HEK293 (cell line): ENCODE data around the gene CREB5.

ENCODE experiments used
- CTCF ChIA-PET: fragments of 350-600 bp; formaldehyde crosslinking; extraction: SDS; loops from one replicate; lab custom pipeline; 2021; ENCODE audit warnings: antibody characterized with exemption; lab: Yijun Ruan, JAX
- POLR2A ChIA-PET: fragments of 300-600 bp; formaldehyde crosslinking; extraction: SDS; loops from one replicate; lab custom pipeline; 2020; ENCODE audit warnings: antibody characterized with exemption, inconsistent platforms; lab: Yijun Ruan, JAX
- H3K27ac ChIP-seq: fragments of 200-500 bp; sonication (Bioruptor generic); 2 replicates; pipeline ENCODE4 v1.5.1; 2014; ENCODE audit warnings: low read depth, low read length, control low read depth, inconsistent platforms; ENCODE audit errors: extremely low read depth
- H3K36me3 ChIP-seq, 2 experiments: fragments of 200-500 bp in 1 of 2; sonication (Bioruptor generic) in 1 of 2; 1 replicate in 1 of 2; 2 replicates in 1 of 2; pipeline ENCODE4 v1.5.1; 2014 to 2017; ENCODE audit warnings: inconsistent platforms in 2 of 2, low read length in 2 of 2; ENCODE audit not compliant: control insufficient read depth in 2 of 2, insufficient read depth in 1 of 2
- H3K4me1 ChIP-seq: fragments of 200-500 bp; sonication (Bioruptor generic); 2 replicates; pipeline ENCODE4 v1.5.1; 2014; ENCODE audit warnings: mild to moderate bottlenecking, low read length, inconsistent platforms; ENCODE audit not compliant: control insufficient read depth, insufficient read depth
- H3K4me3 ChIP-seq: 2 replicates; pipeline ENCODE4 v1.5.1; 2011; ENCODE audit warnings: low read depth, mild to moderate bottlenecking, control low read depth, low read length, moderate library complexity
- H3K9me3 ChIP-seq: fragments of 200-500 bp; sonication (Bioruptor generic); 2 replicates; pipeline ENCODE4 v1.5.1; 2014; ENCODE audit warnings: low read depth, low read length, inconsistent platforms; ENCODE audit not compliant: control insufficient read depth, insufficient read depth
- MEIS1 ChIP-seq: sonication (generic); formaldehyde crosslinking; IDR thresholded peaks from 2 replicates; pipeline ENCODE4 v1.8.1; 2022; ENCODE audit warnings: missing genetic modification reagents, mild to moderate bottlenecking, borderline replicate concordance
- ZBTB20 ChIP-seq: fragments of 450-650 bp; formaldehyde crosslinking; IDR thresholded peaks from 2 replicates; pipeline ENCODE4 v1.5.1; 2016; ENCODE audit warnings: missing biosample characterization, missing genetic modification characterization
- ZNF133 ChIP-seq: fragments of 450-650 bp; formaldehyde crosslinking; IDR thresholded peaks from 2 replicates; pipeline ENCODE4 v1.5.1; 2016; ENCODE audit warnings: missing biosample characterization, missing genetic modification characterization
- ZNF146 ChIP-seq: fragments of 450-650 bp; formaldehyde crosslinking; IDR thresholded peaks from 2 replicates; pipeline ENCODE4 v1.5.1; 2016; ENCODE audit warnings: missing biosample characterization, missing genetic modification characterization
- ZNF157 ChIP-seq: fragments of 450-650 bp; formaldehyde crosslinking; IDR thresholded peaks from 2 replicates; pipeline ENCODE4 v1.5.1; 2016; ENCODE audit warnings: missing biosample characterization, missing genetic modification characterization
- ZNF19 ChIP-seq: fragments of 450-650 bp; formaldehyde crosslinking; IDR thresholded peaks from 2 replicates; pipeline ENCODE4; 2016; ENCODE audit warnings: missing biosample characterization, missing genetic modification characterization, low read depth
- ZNF223 ChIP-seq: fragments of 450-650 bp; formaldehyde crosslinking; IDR thresholded peaks from 2 replicates; pipeline ENCODE4 v1.5.1; 2016; ENCODE audit warnings: missing biosample characterization, missing genetic modification characterization
- ZNF366 ChIP-seq: fragments of 450-650 bp; formaldehyde crosslinking; conservative IDR thresholded peaks from 2 replicates; pipeline ENCODE4 v1.5.1; 2016; ENCODE audit warnings: missing biosample characterization, missing genetic modification characterization
- ZNF391 ChIP-seq: fragments of 450-650 bp; formaldehyde crosslinking; IDR thresholded peaks from 2 replicates; pipeline ENCODE4 v1.5.1; 2016; ENCODE audit warnings: low read depth, missing biosample characterization, missing genetic modification characterization, borderline replicate concordance
- ZNF394 ChIP-seq: fragments of 450-650 bp; formaldehyde crosslinking; IDR thresholded peaks from 2 replicates; pipeline ENCODE4 v1.5.1; 2016; ENCODE audit warnings: missing biosample characterization, missing genetic modification characterization, mild to moderate bottlenecking, moderate library complexity, borderline replicate concordance
- ZNF404 ChIP-seq: fragments of 450-650 bp; formaldehyde crosslinking; IDR thresholded peaks from 2 replicates; pipeline ENCODE4 v1.5.1; 2017; ENCODE audit warnings: missing biosample characterization, missing genetic modification characterization
- ZNF529 ChIP-seq: fragments of 450-650 bp; formaldehyde crosslinking; IDR thresholded peaks from 2 replicates; pipeline ENCODE4 v1.5.1; 2017; ENCODE audit warnings: missing genetic modification characterization, missing biosample characterization; ENCODE audit not compliant: insufficient replicate concordance
- ZNF544 ChIP-seq: fragments of 450-650 bp; formaldehyde crosslinking; IDR thresholded peaks from 2 replicates; pipeline ENCODE4 v1.5.0; 2017; ENCODE audit warnings: missing biosample characterization, missing genetic modification characterization
- ZNF555 ChIP-seq: fragments of 450-650 bp; formaldehyde crosslinking; conservative IDR thresholded peaks from 2 replicates; pipeline ENCODE4 v1.5.1; 2017; ENCODE audit warnings: missing biosample characterization, mild to moderate bottlenecking, missing genetic modification characterization, inconsistent platforms
- ZNF623 ChIP-seq: fragments of 450-650 bp; formaldehyde crosslinking; IDR thresholded peaks from 2 replicates; pipeline ENCODE4 v1.5.1; 2016; ENCODE audit warnings: missing biosample characterization, missing genetic modification characterization
- ZNF624 ChIP-seq: fragments of 450-650 bp; formaldehyde crosslinking; IDR thresholded peaks from 2 replicates; pipeline ENCODE4 v1.5.1; 2017; ENCODE audit warnings: missing biosample characterization, missing genetic modification characterization
- ZNF626 ChIP-seq: fragments of 450-650 bp; sonication (Bioruptor Pico); formaldehyde crosslinking; IDR thresholded peaks from 2 replicates; pipeline ENCODE4 v1.5.1; 2018; ENCODE audit warnings: missing biosample characterization, missing genetic modification characterization, inconsistent platforms
- ZNF664 ChIP-seq: fragments of 450-650 bp; formaldehyde crosslinking; IDR thresholded peaks from 2 replicates; pipeline ENCODE4 v1.5.1; 2016; ENCODE audit warnings: missing biosample characterization, missing genetic modification characterization
- ZSCAN30 ChIP-seq: fragments of 450-650 bp; IDR thresholded peaks from 2 replicates; pipeline ENCODE4 v1.5.1; 2018; ENCODE audit warnings: missing biosample characterization, mild to moderate bottlenecking, missing genetic modification characterization, moderate library complexity
- TF ChIP-seq, protein P1 (sequence below): fragments of 450-650 bp; formaldehyde crosslinking; IDR thresholded peaks from 2 replicates; pipeline ENCODE4 v1.5.1; 2016; ENCODE audit warnings: missing biosample characterization, missing genetic modification characterization
- TF ChIP-seq, protein P2 (sequence below): fragments of 450-650 bp; formaldehyde crosslinking; IDR thresholded peaks from 2 replicates; pipeline ENCODE4 v1.5.1; 2016; ENCODE audit warnings: missing biosample characterization, missing genetic modification characterization
- TF ChIP-seq, protein P3 (sequence below): fragments of 450-650 bp; formaldehyde crosslinking; IDR thresholded peaks from 2 replicates; pipeline ENCODE4 v1.5.1; 2016; ENCODE audit warnings: missing biosample characterization, missing genetic modification characterization, low read depth
- TF ChIP-seq, protein P4 (sequence below): fragments of 450-650 bp; formaldehyde crosslinking; IDR thresholded peaks from 2 replicates; pipeline ENCODE4 v1.5.1; 2016; ENCODE audit warnings: missing biosample characterization, missing genetic modification characterization, borderline replicate concordance

Gene CREB5

DNA sequence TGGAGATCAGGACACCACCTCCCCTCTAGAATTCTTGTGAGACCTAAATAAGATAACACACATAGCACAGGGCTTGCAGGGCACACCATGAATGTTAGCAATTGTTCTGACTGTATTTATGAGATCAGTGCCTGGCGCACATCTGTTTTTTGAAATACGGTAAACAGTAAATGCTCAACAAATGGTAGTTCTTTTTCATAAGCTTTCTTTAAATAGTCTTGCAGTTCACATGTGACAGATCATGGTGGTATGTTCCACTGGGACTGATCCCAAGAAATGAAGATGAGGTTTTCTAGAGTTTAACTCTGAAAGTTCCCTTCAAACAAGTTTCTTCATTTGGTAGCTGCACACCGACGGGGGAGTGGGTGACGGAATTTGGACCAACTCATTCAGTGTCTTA, 34.8 kb downstream of the CREB5 start (continued):
- TF ChIP-seq ZSCAN30 (tag by site-specific recombination) (no peak), ZNF391 (tag by site-specific recombination) (no peak)
- TF ChIP-seq, protein P1, sequence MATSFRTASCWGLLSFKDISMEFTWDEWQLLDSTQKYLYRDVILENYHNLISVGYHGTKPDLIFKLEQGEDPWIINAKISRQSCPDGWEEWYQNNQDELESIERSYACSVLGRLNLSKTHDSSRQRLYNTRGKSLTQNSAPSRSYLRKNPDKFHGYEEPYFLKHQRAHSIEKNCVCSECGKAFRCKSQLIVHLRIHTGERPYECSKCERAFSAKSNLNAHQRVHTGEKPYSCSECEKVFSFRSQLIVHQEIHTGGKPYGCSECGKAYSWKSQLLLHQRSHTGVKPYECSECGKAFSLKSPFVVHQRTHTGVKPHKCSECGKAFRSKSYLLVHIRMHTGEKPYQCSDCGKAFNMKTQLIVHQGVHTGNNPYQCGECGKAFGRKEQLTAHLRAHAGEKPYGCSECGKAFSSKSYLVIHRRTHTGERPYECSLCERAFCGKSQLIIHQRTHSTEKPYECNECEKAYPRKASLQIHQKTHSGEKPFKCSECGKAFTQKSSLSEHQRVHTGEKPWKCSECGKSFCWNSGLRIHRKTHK (tag by site-specific recombination): no peak

DNA sequence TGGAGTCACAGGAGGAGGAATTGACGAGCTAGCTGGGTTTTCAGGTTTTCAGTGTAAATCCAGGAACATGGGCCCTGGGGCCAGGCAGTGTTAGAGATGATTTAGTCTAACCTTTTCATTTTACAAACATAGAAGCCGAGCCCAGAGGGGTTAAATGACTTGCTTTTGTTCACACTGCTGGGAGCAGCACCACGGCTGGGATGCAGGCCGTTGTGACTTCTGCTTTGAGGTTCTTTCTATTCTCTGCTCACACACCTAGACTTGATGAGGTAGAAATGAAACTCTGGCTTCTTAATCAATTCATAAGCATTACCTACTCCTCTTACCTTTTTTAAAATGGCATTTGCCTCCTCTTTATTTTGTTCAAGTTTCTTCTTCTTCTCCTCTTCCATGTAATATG, 36.4 kb downstream of the CREB5 start:
- H3K4me3 ChIP-seq: no peak overlapping the region
- TF ChIP-seq ZNF626 (tag by site-specific recombination) (no peak), ZNF664 (no peak), ZNF223 (tag by site-specific recombination) (no peak), ZBTB20 (tag by site-specific recombination) (no peak), ZNF146 (tag by site-specific recombination) (no peak), ZNF555 (tag by site-specific recombination) (no peak), ZNF394 (tag by site-specific recombination) (no peak)
- TF ChIP-seq, protein P2, sequence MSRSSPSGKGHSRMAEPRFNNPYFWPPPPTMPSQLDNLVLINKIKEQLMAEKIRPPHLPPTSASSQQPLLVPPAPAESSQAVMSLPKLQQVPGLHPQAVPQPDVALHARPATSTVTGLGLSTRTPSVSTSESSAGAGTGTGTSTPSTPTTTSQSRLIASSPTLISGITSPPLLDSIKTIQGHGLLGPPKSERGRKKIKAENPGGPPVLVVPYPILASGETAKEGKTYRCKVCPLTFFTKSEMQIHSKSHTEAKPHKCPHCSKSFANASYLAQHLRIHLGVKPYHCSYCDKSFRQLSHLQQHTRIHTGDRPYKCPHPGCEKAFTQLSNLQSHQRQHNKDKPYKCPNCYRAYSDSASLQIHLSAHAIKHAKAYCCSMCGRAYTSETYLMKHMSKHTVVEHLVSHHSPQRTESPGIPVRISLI (tag by site-specific recombination): no peak
- ChIA-PET POLR2A (no interaction called here), CTCF (no interaction called here)
- H3K4me1 ChIP-seq: no peaks in the 10 kb centered on the region
- H3K9me3 ChIP-seq: no peaks in the 10 kb centered on the region
- H3K36me3 ChIP-seq: no peaks in the 10 kb centered on the region
- H3K27ac ChIP-seq: no peak overlapping the region

DNA sequence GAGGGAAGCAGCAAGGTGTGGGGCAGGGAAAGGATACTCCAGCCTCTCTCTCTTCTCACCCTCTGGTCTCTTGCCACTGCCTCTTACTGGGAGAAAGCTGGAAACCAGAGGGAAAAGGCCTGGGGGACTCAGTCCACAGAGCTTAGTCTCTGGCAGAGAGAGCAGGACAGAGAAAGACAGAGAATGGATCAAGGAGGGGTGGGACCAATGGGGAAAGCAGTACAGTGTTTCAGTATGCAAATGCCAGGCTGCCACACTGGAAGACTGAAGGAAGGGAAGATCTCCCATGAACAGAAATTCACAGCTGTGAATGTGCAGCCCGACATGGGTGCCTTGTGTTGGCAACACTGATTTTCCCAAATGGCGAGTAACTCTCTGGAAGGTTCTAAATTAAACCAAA, 40.4 kb downstream of the CREB5 start:
- H3K27ac ChIP-seq: no peak overlapping the region
- ChIA-PET POLR2A (interaction anchor here (1.2 kb wide), 1 partner anchor 43 kb away, joined by 3 read pairs; no protein-coding TSS in a partner anchor), CTCF (no interaction called here)
- H3K4me3 ChIP-seq: no peak overlapping the region
- no peaks in the 10 kb centered on the region for H3K36me3 ChIP-seq
- H3K9me3 ChIP-seq: no peaks in the 10 kb centered on the region
- TF ChIP-seq, protein P3, sequence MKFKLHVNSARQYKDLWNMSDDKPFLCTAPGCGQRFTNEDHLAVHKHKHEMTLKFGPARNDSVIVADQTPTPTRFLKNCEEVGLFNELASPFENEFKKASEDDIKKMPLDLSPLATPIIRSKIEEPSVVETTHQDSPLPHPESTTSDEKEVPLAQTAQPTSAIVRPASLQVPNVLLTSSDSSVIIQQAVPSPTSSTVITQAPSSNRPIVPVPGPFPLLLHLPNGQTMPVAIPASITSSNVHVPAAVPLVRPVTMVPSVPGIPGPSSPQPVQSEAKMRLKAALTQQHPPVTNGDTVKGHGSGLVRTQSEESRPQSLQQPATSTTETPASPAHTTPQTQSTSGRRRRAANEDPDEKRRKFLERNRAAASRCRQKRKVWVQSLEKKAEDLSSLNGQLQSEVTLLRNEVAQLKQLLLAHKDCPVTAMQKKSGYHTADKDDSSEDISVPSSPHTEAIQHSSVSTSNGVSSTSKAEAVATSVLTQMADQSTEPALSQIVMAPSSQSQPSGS (tag by site-specific recombination): no peak
- TF ChIP-seq, protein P4, sequence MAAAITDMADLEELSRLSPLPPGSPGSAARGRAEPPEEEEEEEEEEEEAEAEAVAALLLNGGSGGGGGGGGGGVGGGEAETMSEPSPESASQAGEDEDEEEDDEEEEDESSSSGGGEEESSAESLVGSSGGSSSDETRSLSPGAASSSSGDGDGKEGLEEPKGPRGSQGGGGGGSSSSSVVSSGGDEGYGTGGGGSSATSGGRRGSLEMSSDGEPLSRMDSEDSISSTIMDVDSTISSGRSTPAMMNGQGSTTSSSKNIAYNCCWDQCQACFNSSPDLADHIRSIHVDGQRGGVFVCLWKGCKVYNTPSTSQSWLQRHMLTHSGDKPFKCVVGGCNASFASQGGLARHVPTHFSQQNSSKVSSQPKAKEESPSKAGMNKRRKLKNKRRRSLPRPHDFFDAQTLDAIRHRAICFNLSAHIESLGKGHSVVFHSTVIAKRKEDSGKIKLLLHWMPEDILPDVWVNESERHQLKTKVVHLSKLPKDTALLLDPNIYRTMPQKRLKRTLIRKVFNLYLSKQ (tag by site-specific recombination): no peak
- TF ChIP-seq ZNF404: no peak
- no peak for TF ChIP-seq ZNF529
- no peak for TF ChIP-seq ZNF157
- TF ChIP-seq ZNF623 (tag by site-specific recombination): no peak
- TF ChIP-seq ZNF133 (tag by site-specific recombination): no peak
- TF ChIP-seq ZNF544: no peak
- no peak for TF ChIP-seq MEIS1 (CRISPR knock-in tag)
- TF ChIP-seq ZNF19: no peak
- no peak for TF ChIP-seq ZNF624
- TF ChIP-seq ZNF366 (tag by site-specific recombination): no peak
- H3K4me1 ChIP-seq: peaks cover 7% of the 10 kb centered on the region
